Measurements from ENCODE around the gene ADAT1. TPM values are rescaled to one million over a fixed set of nuclear protein-coding genes. Genes with fewer than 3 reads are reported as not detected.

The ADAT1 gene
- total RNA-seq, 1 donor from 2014 or later, result 45.3 TPM

GRCh38 chr16:75566040-75566757, 56.9 kb downstream of the ADAT1 start, which contains the start of gene GABARAPL2:
Gene GABARAPL2 (plus strand): TSS chr16:75566379. CDS start chr16:75566487, 108 bp downstream.
- H3K36me3 Mint-ChIP-seq (ENCODE audit: low read depth), result peaks cover 29% of the 10 kb centered on the region
- DNase-seq (ENCODE audit: low spot score), result peak; percentile 86
- peak within 1 kb of the TSS; percentile 90 for H3K27ac Mint-ChIP-seq

GRCh38 chr16:75565640-75566039, 57.4 kb downstream of the ADAT1 start:
- no peaks in the 10 kb centered on the region for H3K9me3 Mint-ChIP-seq
- peak overlapping the region; percentile 90 for H3K27ac Mint-ChIP-seq
- DNase-seq (ENCODE audit: low spot score), result no peak
- H3K4me1 Mint-ChIP-seq (ENCODE audit: low read depth), result peaks cover 25% of the 10 kb centered on the region
- intact Hi-C loops (cut with micrococcal nuclease), result loop anchor here (1.0 to 2.0 kb wide), 6 partner anchors 9 to 132 kb away; partner anchors contain the start of genes ADAT1, CFDP1, KARS1 and TERF2IP
- H3K4me3 Mint-ChIP-seq (ENCODE audit: low read depth), result peak overlapping the region; percentile 96
- peaks cover 27% of the 10 kb centered on the region for H3K36me3 Mint-ChIP-seq (ENCODE audit: low read depth)
- peaks cover 14% of the 10 kb centered on the region for H3K27me3 Mint-ChIP-seq (ENCODE audit: low read depth)

More at GRCh38 chr16:75566040-75566757, 56.9 kb downstream of the ADAT1 start, which contains the start of gene GABARAPL2:
- Mint-ChIP-seq H3K4me3 (ENCODE audit: low read depth) (peak within 1 kb of the TSS; percentile 96), H3K9me3 (no peaks in the 10 kb centered on the region), H3K4me1 (ENCODE audit: low read depth) (peaks cover 25% of the 10 kb centered on the region), H3K27me3 (ENCODE audit: low read depth) (peaks cover 14% of the 10 kb centered on the region)
- intact Hi-C loops (cut with micrococcal nuclease), result loop anchor here (1.0 to 2.0 kb wide), 6 partner anchors 10 to 133 kb away; partner anchors contain the start of genes ADAT1, CFDP1, KARS1 and TERF2IP

GRCh38 chr16:75559564-75560372, 63.3 kb downstream of the ADAT1 start:
- Mint-ChIP-seq H3K27me3 (ENCODE audit: low read depth) (peaks cover 23% of the 10 kb centered on the region), H3K36me3 (ENCODE audit: low read depth) (no peaks in the 10 kb centered on the region), H3K4me1 (ENCODE audit: low read depth) (peaks cover 5% of the 10 kb centered on the region), H3K9me3 (no peaks in the 10 kb centered on the region), H3K27ac (no peak overlapping the region), H3K4me3 (ENCODE audit: low read depth) (no peak overlapping the region)
- intact Hi-C loops (cut with micrococcal nuclease), result no loop called here
- DNase-seq (ENCODE audit: low spot score), result no peak

GRCh38 chr16:75558846-75559401, 64.2 kb downstream of the ADAT1 start:
- Mint-ChIP-seq H3K4me3 (ENCODE audit: low read depth) (no peak overlapping the region), H3K4me1 (ENCODE audit: low read depth) (peaks cover 5% of the 10 kb centered on the region), H3K27me3 (ENCODE audit: low read depth) (peaks cover 25% of the 10 kb centered on the region), H3K36me3 (ENCODE audit: low read depth) (no peaks in the 10 kb centered on the region), H3K27ac (no peak overlapping the region), H3K9me3 (no peaks in the 10 kb centered on the region)
- intact Hi-C loops (cut with micrococcal nuclease), result no loop called here
- no peak for DNase-seq (ENCODE audit: low spot score)

- no peaks in the 10 kb centered on the region for H3K36me3 Mint-ChIP-seq (ENCODE audit: low read depth)
- intact Hi-C loops (cut with micrococcal nuclease), result loop anchor here (1.0 to 2.0 kb wide), 3 partner anchors 10 to 67 kb away; partner anchors contain the start of genes ADAT1 and GABARAPL2
- peak overlapping the region; percentile 90 for H3K4me3 Mint-ChIP-seq (ENCODE audit: low read depth)
- H3K27ac Mint-ChIP-seq, result peak overlapping the region; percentile 71
- no peaks in the 10 kb centered on the region for H3K9me3 Mint-ChIP-seq
- peaks cover 7% of the 10 kb centered on the region for H3K4me1 Mint-ChIP-seq (ENCODE audit: low read depth)
- peaks cover 26% of the 10 kb centered on the region for H3K27me3 Mint-ChIP-seq (ENCODE audit: low read depth)
- no peak for DNase-seq (ENCODE audit: low spot score)
Observed at GRCh38 chr16:75556431-75556950, 66.6 kb downstream of the ADAT1 start.

- Mint-ChIP-seq H3K27ac (peak within 1 kb of the TSS; percentile 86), H3K4me3 (ENCODE audit: low read depth) (peak within 1 kb of the TSS; percentile 90), H3K4me1 (ENCODE audit: low read depth) (peaks cover 7% of the 10 kb centered on the region), H3K9me3 (no peaks in the 10 kb centered on the region), H3K36me3 (ENCODE audit: low read depth) (no peaks in the 10 kb centered on the region), H3K27me3 (ENCODE audit: low read depth) (peaks cover 26% of the 10 kb centered on the region)
- peak; percentile 94 for DNase-seq (ENCODE audit: low spot score)
- intact Hi-C loops (cut with micrococcal nuclease), result loop anchor here (1.0 to 2.0 kb wide), 3 partner anchors 10 to 67 kb away; partner anchors contain the start of genes ADAT1 and GABARAPL2
Observed at GRCh38 chr16:75555707-75556430, 67.2 kb downstream of the ADAT1 start, which contains the start of gene TMEM231. Gene TMEM231 (minus strand): TSS chr16:75556252. CDS start chr16:75556209, 43 bp downstream.

GRCh38 chr16:75555213-75555706, 67.8 kb downstream of the ADAT1 start:
- no peak for DNase-seq (ENCODE audit: low spot score)
- peak overlapping the region; percentile 86 for H3K27ac Mint-ChIP-seq
- H3K36me3 Mint-ChIP-seq (ENCODE audit: low read depth), result no peaks in the 10 kb centered on the region
- peaks cover 7% of the 10 kb centered on the region for H3K4me1 Mint-ChIP-seq (ENCODE audit: low read depth)
- H3K4me3 Mint-ChIP-seq (ENCODE audit: low read depth), result peak overlapping the region; percentile 90
- intact Hi-C loops (cut with micrococcal nuclease), result no loop called here
- no peaks in the 10 kb centered on the region for H3K9me3 Mint-ChIP-seq
- peaks cover 26% of the 10 kb centered on the region for H3K27me3 Mint-ChIP-seq (ENCODE audit: low read depth)

GRCh38 chr16:75552951-75553350, 70.1 kb downstream of the ADAT1 start:
- Mint-ChIP-seq H3K4me1 (ENCODE audit: low read depth) (peaks cover 7% of the 10 kb centered on the region), H3K4me3 (ENCODE audit: low read depth) (no peak overlapping the region), H3K9me3 (no peaks in the 10 kb centered on the region), H3K27ac (no peak overlapping the region), H3K27me3 (ENCODE audit: low read depth) (peaks cover 19% of the 10 kb centered on the region), H3K36me3 (ENCODE audit: low read depth) (no peaks in the 10 kb centered on the region)
- DNase-seq (ENCODE audit: low spot score), result no peak
- intact Hi-C loops (cut with micrococcal nuclease), result no loop called here

- Mint-ChIP-seq H3K36me3 (ENCODE audit: low read depth) (no peaks in the 10 kb centered on the region), H3K4me1 (ENCODE audit: low read depth) (peaks cover 4% of the 10 kb centered on the region), H3K4me3 (ENCODE audit: low read depth) (no peak overlapping the region), H3K9me3 (no peaks in the 10 kb centered on the region), H3K27me3 (ENCODE audit: low read depth) (peaks cover 22% of the 10 kb centered on the region), H3K27ac (no peak overlapping the region)
- intact Hi-C loops (cut with micrococcal nuclease), result no loop called here
- DNase-seq (ENCODE audit: low spot score), result peak; percentile 18
Observed at GRCh38 chr16:75550211-75550662, 72.8 kb downstream of the ADAT1 start.

All from activated T-helper 2 cell treated with anti-CD3 and anti-CD28 coated beads, Interferon-gamma antibody, Interleukin-2, Interleukin-4, amounts not matched to agents 10 μg/mL and 5 μg/mL and 100 μg/mL, durations not matched to agents 14 hours and 24 hours and 36 hours (primary cell).